ENCODE results near the gene AARS2.

DNA sequence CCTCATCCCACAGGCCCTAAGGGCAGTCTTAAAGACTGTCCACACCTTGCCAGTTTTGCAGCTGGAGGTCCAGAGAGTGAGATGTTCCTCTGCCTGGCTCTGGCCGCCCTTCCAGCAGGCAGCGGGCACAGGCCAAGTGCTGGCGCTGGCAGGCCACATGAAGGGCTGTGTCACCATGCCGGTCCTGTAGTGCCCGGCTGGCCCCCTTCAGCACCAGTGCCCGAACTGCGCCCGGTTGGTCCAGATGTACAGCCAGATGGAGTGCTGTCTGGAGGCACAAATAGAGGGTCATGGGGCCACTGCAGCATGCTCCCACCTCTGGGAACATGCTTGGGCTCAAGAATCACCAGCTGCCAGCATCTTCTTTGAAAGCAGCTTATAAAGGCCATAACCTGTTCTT lies 51.6 kb downstream of the AARS2 start:
- TF ChIP-seq, protein P1, sequence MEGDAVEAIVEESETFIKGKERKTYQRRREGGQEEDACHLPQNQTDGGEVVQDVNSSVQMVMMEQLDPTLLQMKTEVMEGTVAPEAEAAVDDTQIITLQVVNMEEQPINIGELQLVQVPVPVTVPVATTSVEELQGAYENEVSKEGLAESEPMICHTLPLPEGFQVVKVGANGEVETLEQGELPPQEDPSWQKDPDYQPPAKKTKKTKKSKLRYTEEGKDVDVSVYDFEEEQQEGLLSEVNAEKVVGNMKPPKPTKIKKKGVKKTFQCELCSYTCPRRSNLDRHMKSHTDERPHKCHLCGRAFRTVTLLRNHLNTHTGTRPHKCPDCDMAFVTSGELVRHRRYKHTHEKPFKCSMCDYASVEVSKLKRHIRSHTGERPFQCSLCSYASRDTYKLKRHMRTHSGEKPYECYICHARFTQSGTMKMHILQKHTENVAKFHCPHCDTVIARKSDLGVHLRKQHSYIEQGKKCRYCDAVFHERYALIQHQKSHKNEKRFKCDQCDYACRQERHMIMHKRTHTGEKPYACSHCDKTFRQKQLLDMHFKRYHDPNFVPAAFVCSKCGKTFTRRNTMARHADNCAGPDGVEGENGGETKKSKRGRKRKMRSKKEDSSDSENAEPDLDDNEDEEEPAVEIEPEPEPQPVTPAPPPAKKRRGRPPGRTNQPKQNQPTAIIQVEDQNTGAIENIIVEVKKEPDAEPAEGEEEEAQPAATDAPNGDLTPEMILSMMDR (IDR thresholded peaks at IDR 0.05; ENCODE audit: poor library complexity): no peak
- TF ChIP-seq EZH2 (IDR thresholded peaks at IDR 0.05; ENCODE audit: borderline replicate concordance) (no peak), EZH2phosphoT487 (IDR thresholded peaks at IDR 0.05; ENCODE audit: low read depth, severe bottlenecking, unreplicated experiment) (no peak)

Measured in hepatocyte (in vitro differentiated cells).